DLD1 (cell line): Measurements from ENCODE around the gene MOB1A.
"Not testable (repeated sequence)": the region's sequence is repeated elsewhere in the genome, so short reads cannot be mapped to it uniquely, and the experiment has no call there.

Experiments used
- in situ Hi-C: cut with HindIII; loops from 2 replicates; pipeline ENCODE4 v1.10.0; 2017; ENCODE audit warnings: low sequenced_read_pairs

The MOB1A gene

DNA sequence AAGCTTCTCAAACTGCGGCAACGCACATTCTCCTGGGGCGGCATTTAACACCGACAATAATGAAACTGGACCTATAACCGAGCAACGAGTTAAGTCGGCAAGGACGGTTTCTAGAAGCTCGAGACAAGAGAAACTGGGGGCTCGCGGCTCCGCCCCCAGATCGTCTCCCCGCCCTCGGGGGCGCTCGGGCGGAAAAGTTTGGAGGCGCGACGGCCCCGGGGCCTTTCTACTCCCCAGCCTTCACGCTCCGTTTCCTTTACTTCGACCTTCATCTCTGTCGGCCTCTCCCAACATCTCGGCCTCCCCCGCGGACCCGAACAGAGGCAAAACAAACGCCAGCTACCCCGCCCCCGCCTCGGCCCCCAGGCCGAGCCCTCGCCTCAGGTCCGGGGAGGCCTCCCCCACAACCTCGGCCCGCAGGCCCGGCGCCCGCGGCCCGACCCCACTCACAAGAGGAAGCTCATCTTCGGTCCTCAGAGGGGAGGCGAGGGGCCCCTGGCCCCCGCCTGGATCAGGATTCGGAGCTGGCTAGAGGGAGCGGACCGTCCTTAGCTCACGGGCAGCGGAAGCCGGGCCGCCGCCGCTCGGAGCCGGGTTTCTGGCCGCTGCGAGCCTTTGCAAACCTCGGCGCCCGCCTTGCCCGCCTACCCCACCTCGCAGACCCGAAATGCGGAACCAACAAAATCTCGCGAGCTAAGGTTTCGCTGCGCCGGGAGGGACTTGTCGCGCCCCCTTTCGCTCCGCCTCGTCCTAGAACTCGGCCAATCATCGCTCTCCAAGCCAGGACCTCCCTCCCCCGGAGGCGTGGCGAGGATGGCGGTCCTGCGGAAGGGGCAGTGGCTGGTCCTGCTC, at the start of gene MOB1A:
MOB1A (minus strand) TSS at position 669 of the 852 bp plus-strand sequence; CDS start at position 464, 205 bp downstream.
- in situ Hi-C loops = no loop called here

DNA sequence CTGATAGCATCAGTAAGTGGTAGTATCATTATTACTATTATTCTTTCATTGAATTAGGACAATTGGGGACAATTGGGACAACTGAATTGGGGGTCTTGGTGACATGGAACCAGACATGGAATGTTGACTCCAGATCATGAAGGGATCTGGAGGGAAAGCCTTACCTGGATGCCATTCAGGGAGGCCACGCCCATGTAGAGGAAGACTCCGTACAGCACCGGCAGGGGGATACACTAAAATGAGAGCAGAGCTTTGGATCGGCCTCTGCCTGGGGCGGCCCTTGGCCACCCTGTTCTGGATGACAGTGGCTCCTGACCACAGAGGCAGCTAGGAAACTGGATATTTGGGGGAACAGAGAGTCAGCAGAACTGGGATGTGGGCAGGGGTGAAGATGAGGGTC, 49.0 kb upstream of the MOB1A start:
- in situ Hi-C loops = no loop called here

DNA sequence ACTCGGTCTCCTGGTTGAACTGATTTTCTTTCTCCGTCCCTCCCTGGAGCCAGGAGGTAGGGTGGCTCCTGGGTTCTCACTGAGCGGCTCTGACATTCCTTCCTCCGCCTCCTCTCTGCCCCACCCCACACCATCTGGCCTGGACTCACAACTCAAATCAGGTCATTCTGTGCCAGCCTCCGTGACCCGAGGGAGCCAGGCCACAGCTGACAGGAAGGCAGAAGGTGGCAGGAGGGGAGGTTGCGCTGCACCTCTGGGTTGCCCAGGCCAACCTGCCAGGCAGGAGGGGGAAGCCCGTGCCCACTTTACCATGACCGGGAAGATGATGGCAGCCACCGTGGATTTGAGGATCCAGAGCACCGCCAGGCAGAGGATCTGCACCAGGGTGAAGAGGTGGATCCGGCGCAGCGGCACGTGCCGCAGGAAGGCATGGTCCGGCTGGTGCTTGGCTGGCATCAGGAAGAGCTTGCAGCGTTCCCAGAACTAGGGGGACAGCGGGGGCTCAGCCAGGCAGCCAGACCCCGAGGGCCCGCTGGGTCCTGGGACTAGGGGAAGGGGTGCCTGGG, 48.1 kb upstream of the MOB1A start:
- in situ Hi-C loops = no loop called here

DNA sequence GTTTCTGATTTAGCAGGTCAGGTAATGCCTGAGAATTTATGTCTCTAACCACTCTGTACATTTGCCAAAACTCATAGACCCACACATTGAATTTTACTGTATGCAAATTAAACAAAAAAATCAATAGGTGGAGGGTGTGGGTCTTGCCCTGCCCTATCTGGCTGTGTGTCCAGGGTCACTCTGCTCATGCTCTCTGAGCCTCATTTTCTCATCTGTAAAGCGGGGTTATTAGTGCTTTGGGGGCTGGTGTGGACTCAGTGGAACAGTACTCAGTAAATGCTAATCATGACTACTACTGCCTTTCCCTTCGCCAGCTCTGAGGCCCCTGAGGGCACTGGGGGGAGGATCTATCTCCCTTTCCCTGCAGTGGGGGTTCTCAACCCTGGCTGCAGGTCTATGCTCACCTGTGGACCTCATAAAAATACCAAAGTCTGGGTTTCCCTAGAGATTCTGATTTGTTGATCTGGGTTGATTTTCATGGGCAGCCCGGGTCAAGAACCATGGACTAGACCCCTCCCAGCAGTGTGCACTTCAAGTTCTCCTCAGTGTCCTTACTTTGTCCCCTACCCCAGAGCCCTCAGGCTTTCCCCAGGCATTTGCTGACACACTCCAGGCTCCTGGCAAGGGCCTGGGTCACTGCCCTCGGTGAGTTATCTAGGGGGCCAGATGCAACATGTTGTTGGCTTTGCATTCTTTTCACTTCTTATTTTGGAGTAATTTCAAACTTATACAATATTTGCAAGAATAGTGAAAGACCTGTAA, 47.2 kb upstream of the MOB1A start:
- in situ Hi-C loops = no loop called here

DNA sequence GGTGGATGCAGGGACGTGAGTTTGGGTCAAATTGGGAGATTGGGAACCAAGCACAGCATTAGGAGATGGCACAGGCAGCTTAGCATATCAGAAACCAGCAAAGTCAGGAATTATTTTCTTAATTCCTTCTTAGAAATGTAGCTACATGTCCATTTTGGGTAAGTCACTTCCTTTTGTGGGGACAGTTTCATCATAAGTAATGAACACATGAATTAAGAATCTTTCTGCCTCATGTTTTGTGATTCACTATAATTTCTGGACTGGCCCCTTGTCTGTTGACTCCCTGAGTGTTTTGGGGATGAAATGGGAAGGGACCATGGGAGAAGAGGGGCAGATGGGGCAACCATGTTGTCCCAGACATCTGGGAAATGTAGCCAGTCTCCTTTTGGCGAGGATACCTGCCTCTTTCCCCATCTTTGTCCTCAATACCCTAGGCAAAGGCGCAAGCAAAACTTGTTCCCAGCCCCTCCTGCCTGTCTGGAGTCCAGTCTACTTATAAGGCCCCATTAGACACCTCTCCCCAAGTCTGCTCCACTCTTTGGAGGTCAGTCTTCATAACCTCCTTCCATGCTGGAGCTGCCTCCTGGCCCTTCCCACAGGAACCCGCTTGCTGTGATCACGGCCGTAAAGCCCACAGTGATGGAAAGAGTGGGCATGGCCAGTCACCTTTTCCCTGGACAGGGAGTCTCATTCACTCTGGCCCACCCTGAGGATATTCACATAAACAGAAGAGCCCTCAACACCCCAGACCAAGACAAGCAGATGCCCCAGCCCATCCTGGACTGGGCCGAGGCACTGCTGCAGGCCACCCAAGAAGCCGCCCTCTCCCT, 45.5 kb upstream of the MOB1A start:
- in situ Hi-C loops = no loop called here

DNA sequence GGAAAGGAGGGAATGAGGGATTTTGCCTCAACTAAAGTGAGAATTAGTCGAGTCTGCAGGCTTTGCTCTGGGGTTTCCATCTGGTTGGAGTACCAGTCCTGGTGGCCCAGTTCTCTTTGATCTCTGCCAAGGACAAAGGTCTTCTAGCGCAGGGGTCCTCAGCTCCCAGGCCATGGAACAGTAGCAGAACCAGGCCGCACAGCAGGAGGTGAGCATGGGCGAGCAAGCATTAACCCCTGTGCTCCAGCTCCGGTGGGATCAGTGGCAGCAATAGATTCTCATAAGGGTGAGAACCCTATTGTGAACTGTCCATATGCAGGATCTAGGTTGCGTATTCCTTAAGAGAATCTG, 43.6 kb upstream of the MOB1A start:
- in situ Hi-C loops = no loop called here

DNA sequence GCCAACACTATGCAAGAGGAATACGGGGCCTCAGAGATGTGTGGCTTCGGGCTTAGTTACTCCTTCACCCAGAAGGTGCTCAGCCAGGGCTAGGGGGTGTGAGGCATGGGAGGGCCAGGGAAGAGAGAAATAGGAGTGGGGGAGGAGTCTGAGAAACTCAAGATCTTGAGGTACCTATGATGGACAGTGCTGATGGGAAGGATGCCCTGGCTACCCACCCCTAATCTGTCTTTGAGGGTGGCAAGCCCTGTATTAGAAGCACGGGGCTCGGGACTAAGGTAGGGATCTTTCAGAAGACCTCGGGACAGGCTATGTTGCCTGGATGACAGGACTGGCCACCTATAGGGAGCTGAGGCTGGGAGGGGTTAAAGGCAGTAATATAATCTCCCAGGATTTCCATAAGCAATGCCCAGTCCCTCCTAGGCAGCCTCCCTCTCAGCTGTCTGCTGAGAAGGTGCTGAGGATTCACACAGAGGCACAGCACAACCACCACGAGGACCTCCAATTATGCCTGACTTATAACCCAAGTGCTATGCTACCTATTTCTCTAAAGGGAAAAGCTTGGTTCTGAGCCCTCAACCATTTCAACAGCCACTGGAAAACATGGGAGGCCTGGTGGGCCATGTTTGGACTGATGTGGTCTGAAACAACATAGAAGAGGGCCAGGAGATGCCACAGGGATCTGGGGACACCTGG, 43.1 kb upstream of the MOB1A start:
- in situ Hi-C loops = no loop called here

DNA sequence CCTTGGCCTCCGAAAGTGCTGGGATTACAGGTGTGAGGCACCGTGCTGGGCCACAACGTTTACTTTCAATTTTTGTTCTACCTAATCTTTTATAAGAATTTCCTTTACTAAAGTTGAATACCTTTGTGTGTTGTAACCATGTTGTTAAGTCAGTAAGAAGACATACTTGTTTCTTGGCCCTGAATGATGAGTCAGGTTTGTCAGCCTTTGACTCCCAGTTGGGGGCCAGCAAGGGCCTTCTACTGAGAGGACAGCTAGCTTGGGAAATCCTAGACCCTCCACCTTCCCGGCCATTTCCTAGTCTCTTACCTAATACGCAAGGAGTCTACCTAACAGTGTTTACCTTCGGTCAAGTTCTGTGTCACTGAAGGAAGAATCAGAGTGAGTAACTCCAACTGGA, 42.4 kb upstream of the MOB1A start:
- in situ Hi-C loops = no loop called here

DNA sequence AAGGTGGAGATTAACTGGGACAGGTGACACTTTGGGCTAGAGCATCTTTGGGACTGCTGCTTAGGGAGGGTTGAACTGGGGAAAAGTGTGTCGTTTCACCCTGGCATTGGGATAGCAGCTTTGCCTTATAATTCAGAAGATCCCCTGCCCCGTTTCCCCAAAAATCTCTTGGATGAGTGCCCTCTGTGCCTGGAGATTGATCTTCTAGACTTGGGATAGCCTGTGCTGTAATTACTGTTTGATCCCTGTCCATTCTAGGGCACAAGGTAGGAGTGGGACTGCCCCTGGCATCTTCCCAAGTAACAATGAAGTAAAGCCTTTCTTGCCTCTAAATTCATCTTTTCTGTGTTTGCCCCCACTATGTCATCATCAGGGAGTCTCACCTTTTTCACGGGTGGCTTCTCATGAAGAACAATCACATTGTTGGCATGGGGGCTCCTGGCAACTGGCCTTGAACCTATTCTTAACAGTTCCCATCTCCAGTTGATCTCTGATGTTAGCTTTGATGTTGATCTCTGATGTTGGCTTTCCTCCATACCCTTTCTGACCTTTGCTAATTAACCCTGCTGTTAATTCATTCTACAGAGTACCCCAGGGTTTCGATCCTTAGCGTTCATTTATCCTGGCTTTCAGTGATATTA, 41.3 kb upstream of the MOB1A start:
- in situ Hi-C loops = no loop called here

DNA sequence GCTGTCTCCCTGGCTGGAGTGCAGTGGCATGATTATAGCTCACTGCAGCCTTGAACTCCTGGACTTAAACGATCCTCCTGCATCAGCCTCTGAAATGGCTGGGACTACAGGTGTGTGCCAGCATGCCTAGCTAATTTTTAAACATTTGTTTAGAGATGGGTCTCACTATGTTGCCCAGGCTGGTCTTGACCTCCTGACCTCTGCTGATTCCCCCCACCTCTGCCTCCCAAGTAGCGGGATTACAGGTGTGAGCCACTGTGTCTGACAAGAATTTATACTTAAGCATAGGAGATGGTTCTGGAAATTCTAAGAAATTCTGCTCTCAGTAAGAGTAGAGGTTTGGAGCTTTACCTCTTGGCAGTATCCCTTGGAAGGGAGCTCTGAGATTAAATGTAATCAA, 38.0 kb upstream of the MOB1A start:
- in situ Hi-C loops = no loop called here

DNA sequence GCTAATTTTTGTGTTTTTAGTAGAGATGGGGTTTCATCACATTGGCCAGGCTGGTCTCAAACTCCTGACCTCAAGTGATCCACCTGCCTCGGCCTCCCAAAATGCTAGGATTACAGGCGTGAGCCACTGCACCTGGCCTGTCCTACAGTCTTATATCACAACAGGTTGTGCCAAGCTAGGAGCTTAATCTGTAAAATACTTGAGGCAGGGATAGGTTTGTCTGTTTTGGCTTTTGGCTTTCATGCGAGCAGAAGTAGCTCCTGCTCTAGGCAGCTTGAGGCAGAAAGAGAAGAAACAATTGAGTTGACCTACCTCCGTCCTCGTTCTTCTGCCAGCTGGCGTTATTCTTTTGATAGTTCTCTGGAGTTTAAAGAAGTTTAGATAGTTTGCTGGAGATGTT, 37.1 kb upstream of the MOB1A start:
- in situ Hi-C loops = not testable (repeated sequence)

DNA sequence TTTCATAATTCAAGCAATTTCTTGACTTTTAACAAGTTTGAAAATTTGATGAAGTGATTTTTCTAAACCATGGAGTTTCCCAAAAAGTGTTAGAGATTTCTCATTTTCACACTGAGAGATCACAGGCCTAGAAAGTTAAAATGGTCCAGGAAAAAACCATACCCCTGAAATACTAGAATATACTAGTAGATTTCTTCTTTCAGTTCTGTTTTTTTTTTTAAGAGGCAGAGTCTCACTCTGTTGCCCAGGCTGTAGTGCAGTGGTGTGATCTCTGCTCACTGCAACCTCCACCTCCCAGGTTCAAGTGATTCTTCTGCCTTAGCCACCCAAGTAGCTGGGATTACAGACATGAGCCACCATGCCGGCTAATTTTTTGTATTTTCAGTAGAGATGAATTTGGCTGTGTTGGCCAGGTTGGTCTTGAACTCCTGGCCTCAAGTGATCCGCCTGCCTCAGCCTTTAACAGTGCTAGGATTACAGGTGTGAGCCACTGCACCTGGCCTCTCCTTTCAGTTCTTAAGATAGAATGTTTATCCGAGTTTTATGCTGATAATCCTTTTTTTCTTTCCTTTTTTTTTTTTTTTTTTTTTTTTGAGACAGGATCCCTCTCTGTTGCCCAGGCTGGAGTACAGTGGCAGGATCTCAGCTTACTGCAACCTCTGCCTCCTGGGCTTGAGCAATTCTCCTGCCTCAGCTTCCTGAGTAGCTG, 34.2 kb upstream of the MOB1A start:
- in situ Hi-C loops = no loop called here

DNA sequence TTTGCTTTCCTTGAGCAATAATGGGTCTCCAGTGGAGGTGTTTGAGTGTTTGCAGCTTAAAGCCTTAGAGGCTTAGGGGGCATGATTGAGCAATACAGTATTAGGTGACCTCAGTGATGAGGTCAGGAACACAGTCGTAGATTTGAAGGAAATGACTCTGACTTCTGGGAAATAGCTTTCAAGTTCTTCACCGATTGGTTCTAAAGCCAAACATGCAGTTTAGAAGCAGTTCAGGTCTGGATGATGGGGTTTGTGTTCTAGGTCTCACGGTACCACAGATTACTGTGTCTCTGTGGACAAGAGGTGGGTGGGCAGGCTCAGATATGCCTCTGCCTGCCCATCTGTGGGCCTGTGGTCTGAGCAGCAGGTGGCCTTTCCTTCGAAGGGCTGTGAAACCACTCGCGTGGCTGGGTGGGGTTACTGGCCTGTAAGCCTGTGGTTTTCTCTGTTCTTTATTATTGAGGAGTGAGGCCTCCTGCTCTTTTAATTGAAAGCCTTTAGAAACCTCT, 27.6 kb upstream of the MOB1A start:
- in situ Hi-C loops = no loop called here

DNA sequence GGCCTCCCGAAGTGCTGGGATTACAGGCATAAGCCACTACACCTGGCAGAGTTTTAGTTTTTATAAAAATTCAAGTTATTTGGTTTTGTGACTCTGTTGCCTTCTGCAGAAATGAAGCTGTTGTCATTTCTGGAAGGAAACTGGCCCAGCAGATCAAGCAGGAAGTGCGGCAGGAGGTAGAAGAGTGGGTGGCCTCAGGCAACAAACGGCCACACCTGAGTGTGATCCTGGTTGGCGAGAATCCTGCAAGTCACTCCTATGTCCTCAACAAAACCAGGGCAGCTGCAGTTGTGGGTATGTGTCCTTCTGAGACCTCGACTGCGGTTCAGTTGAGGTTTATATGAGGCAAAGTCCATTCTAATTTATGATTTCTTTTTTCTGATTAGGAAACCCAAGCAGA, 26.9 kb upstream of the MOB1A start:
- in situ Hi-C loops = no loop called here

DNA sequence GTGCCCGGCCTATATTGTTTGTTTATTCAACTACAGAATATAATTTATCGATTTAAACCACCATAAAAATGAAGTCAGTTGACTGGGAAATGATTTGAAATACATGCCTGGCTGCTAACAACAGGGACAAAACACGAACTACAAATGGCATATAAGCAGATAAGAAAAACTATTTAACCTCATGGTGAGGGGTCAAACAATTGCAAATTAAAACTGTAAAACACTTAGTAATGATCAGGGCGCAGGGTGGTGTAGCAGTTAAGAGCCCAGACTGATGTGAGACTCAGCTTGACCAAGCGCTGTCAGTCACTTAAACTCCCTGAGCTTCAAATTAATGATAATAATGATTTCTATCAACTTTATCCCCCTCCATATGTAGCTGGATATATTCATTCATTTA, 26.4 kb upstream of the MOB1A start:
- in situ Hi-C loops = no loop called here

DNA sequence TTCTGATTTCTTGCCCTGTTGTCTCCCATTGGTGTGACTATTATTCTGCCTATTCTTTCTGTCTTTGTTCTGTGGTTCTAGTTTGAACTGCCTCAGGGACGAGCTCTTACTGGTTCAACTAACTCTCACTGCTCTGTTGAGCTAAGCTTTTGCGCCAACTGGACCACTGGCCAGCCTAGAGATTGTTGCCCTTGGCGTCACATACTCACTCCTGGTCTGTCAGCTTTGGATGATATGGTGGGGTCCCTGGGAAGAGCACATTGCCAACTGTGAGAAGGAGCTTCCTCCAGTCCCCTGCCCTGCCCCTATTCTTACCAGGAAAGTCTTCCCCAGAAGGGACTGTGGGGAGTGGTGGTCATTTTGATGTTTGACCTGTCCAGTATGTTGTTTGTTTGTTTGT, 25.8 kb upstream of the MOB1A start:
- in situ Hi-C loops = no loop called here

DNA sequence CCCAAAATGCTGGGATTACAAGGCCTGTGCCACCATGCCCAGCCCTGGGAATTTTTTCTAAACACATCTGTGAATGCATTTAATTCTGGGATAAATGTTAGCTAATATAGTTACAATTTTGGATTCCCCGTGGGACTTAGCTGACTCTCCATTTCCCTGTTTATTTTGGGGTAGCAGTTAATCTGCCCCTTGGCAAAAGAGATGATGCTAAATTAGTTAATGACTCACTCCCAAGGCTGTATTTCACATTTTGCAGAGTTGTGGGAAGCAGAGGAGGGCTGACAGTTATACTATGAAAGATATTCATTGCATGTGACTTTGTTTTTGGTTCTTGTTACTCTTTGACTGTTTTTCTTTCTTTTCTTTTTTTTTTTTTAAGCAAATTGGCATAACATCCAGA, 22.9 kb upstream of the MOB1A start:
- in situ Hi-C loops = no loop called here

DNA sequence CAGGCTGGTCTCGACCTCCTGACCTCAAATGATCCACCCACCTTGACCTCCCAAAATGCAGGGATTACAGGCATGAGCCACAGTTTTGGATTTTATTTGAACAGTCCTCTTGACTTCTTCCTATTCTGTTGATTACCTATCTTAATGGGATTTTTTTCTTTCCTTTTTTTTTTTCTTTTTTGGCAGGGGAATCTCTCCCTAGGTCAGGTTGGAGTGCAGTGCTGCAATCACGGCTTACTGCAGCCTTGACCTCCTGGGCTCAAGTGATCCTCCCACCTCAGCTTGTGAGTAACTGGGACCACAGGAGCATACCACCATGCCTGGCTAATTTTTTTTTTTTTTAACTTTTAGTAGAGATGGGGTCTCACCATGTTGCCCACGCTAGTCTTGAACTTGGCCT, 22.5 kb upstream of the MOB1A start:
- in situ Hi-C loops = no loop called here

DNA sequence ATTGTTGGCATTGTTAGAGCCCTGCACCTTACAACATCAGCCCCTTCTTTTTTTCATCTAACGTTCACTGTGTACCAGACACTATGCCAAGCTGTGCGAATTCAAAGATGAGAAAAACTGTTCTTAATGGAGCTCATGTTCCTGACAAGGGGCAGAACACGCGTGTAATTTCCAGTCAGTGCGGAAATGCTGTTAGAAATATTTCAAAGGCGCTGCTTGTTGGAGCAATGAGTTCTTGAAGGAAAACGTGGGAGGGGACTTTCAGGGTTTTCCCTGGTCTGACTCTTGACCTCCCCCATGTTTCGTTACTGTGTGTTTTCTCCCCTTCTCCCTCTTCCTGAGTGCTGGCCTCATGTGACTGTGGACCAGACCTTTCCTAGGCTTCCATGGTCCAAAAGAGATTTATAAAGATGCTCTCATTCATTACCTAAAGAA, 21.2 kb upstream of the MOB1A start:
- in situ Hi-C loops = no loop called here
